ENCODE results near the gene ADGRV1. TPM values are rescaled to one million over a fixed set of nuclear protein-coding genes. Genes with fewer than 3 reads are reported as not detected.
A peak's percentile ranks its signal among the peaks of the same experiment; 100 is the strongest.

ADGRV1 gene
- total RNA-seq, 1 experiment from 2014 or later: 6.8 TPM

GRCh38 chr5:90606539-90606938 is 47.9 kb downstream of the ADGRV1 start:
- H3K4me3 ChIP-seq (ENCODE audit: low read depth, low read length, poor library complexity, severe bottlenecking): no peak overlapping the region
- POLR2A ChIA-PET (ENCODE audit: low non-redundant PET): no interaction called here

GRCh38 chr5:90612919-90613318 is 54.3 kb downstream of the ADGRV1 start:
- no peak for DNase-seq (ENCODE audit: low spot score)
- TF ChIP-seq EZH2 (IDR thresholded peaks at IDR 0.05; ENCODE audit: borderline replicate concordance, low read depth, low read length, poor library complexity, severe bottlenecking) (no peak), CTCF (conservative IDR thresholded peaks at IDR 0.05; ENCODE audit: low read depth, low read length) (no peak)
- H3K27me3 ChIP-seq (replicated peaks; ENCODE audit: insufficient read depth, low read depth, low read length, poor library complexity): peaks cover 7% of the 10 kb centered on the region
- H3K4me3 ChIP-seq (ENCODE audit: low read depth, low read length, poor library complexity, severe bottlenecking): no peak overlapping the region
- no peaks in the 10 kb centered on the region for H3K4me1 ChIP-seq (ENCODE audit: insufficient read depth, low read length, poor library complexity, severe bottlenecking)
- ChIA-PET CTCF (no interaction called here), POLR2A (ENCODE audit: low non-redundant PET) (no interaction called here)
- no peaks in the 10 kb centered on the region for H3K36me3 ChIP-seq (ENCODE audit: insufficient read depth, low read length, poor library complexity, severe bottlenecking)
- BruUV-seq (replicated peaks): no TSS peak
- no peak overlapping the region for H3K27ac ChIP-seq (ENCODE audit: low read depth, low read length, poor library complexity, severe bottlenecking)
- intact Hi-C loops (cut with micrococcal nuclease; ENCODE audit: unreplicated experiment): loop anchor here (5.0 kb wide), 1 partner anchor 169 kb away; no protein-coding TSS in a partner anchor
- H3K9me3 ChIP-seq (ENCODE audit: low read depth, low read length, poor library complexity, severe bottlenecking): no peaks in the 10 kb centered on the region

More at GRCh38 chr5:90606539-90606938, 47.9 kb downstream of the ADGRV1 start:
- DNase-seq (ENCODE audit: low spot score): peak; percentile 40
- H3K27me3 ChIP-seq (replicated peaks; ENCODE audit: insufficient read depth, low read depth, low read length, poor library complexity): peaks cover 9% of the 10 kb centered on the region
- BruUV-seq (replicated peaks): no TSS peak
- no peak overlapping the region for H3K27ac ChIP-seq (ENCODE audit: low read depth, low read length, poor library complexity, severe bottlenecking)
- H3K36me3 ChIP-seq (ENCODE audit: insufficient read depth, low read length, poor library complexity, severe bottlenecking): no peaks in the 10 kb centered on the region
- H3K9me3 ChIP-seq (ENCODE audit: low read depth, low read length, poor library complexity, severe bottlenecking): no peaks in the 10 kb centered on the region
- intact Hi-C loops (cut with micrococcal nuclease; ENCODE audit: unreplicated experiment): no loop called here
- CTCF ChIA-PET: no interaction called here
- peak; percentile 57 for TF ChIP-seq CTCF (conservative IDR thresholded peaks at IDR 0.05; ENCODE audit: low read depth, low read length)
- TF ChIP-seq EZH2 (IDR thresholded peaks at IDR 0.05; ENCODE audit: borderline replicate concordance, low read depth, low read length, poor library complexity, severe bottlenecking): no peak
- H3K4me1 ChIP-seq (ENCODE audit: insufficient read depth, low read length, poor library complexity, severe bottlenecking): no peaks in the 10 kb centered on the region

DNA sequence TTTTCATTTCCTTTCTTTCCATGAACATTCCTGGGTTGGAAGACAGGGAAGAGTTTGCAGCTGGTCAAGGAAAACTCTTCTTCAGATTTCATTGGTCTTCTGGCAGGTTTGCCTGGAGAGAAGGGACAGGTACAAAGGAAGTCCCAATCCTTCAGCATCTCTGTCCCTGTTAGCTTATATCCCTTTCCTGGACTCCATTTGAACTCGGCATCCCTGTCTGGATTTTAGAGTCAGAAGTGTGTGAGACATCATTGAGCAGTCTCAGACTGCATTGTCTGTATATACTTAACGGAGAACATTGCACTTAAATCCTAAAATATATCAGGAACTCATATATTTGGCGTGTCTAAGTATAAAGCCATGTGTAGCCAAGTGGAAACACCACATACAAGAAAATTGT is 54.9 kb downstream of the ADGRV1 start:
- intact Hi-C loops (cut with micrococcal nuclease; ENCODE audit: unreplicated experiment): loop anchor here (5.0 kb wide), 1 partner anchor 169 kb away; no protein-coding TSS in a partner anchor

More for the DNA sequence above, 54.9 kb downstream of the ADGRV1 start:
- no peaks in the 10 kb centered on the region for H3K4me1 ChIP-seq (ENCODE audit: insufficient read depth, low read length, poor library complexity, severe bottlenecking)
- H3K36me3 ChIP-seq (ENCODE audit: insufficient read depth, low read length, poor library complexity, severe bottlenecking): no peaks in the 10 kb centered on the region
- no peak overlapping the region for H3K27ac ChIP-seq (ENCODE audit: low read depth, low read length, poor library complexity, severe bottlenecking)
- peaks cover 6% of the 10 kb centered on the region for H3K27me3 ChIP-seq (replicated peaks; ENCODE audit: insufficient read depth, low read depth, low read length, poor library complexity)
- BruUV-seq (replicated peaks): no TSS peak
- TF ChIP-seq EZH2 (IDR thresholded peaks at IDR 0.05; ENCODE audit: borderline replicate concordance, low read depth, low read length, poor library complexity, severe bottlenecking) (no peak), CTCF (conservative IDR thresholded peaks at IDR 0.05; ENCODE audit: low read depth, low read length) (no peak)
- H3K4me3 ChIP-seq (ENCODE audit: low read depth, low read length, poor library complexity, severe bottlenecking): no peak overlapping the region
- ChIA-PET POLR2A (ENCODE audit: low non-redundant PET) (no interaction called here), CTCF (no interaction called here)
- no peaks in the 10 kb centered on the region for H3K9me3 ChIP-seq (ENCODE audit: low read depth, low read length, poor library complexity, severe bottlenecking)
- no peak for DNase-seq (ENCODE audit: low spot score)

All from A673 (cell line).